Vagina (tissue), 2 donors: ENCODE measurements around the gene DNER.

ENCODE experiments used
- CTCF ChIP-seq, 3 experiments: fragments of 450-650 bp in 2 of 3; fragments of 200-600 bp in 1 of 3; sonication (generic) in 1 of 3; IDR thresholded peaks; one replicate each; pipeline ENCODE4 v1.5.1; 2017 to 2019; ENCODE audit warnings: antibody characterized with exemption in 3 of 3, mild to moderate bottlenecking in 2 of 3, moderate library complexity in 2 of 3
- POLR2A ChIP-seq, 2 donors: fragments of 450-650 bp; IDR thresholded peaks; one replicate each; pipeline ENCODE4 v1.6.1; 2017; ENCODE audit warnings: antibody characterized with exemption in 2 of 2, mild to moderate bottlenecking in 2 of 2, moderate library complexity in 2 of 2
- POLR2AphosphoS5 ChIP-seq, 2 donors: sonication (generic); formaldehyde crosslinking; IDR thresholded peaks; one replicate each; pipeline ENCODE4 v1.9.0; 2017; ENCODE audit warnings: antibody characterized with exemption in 2 of 2, mild to moderate bottlenecking in 2 of 2, low read depth in 1 of 2; ENCODE audit not compliant: insufficient read depth in 1 of 2

DNA sequence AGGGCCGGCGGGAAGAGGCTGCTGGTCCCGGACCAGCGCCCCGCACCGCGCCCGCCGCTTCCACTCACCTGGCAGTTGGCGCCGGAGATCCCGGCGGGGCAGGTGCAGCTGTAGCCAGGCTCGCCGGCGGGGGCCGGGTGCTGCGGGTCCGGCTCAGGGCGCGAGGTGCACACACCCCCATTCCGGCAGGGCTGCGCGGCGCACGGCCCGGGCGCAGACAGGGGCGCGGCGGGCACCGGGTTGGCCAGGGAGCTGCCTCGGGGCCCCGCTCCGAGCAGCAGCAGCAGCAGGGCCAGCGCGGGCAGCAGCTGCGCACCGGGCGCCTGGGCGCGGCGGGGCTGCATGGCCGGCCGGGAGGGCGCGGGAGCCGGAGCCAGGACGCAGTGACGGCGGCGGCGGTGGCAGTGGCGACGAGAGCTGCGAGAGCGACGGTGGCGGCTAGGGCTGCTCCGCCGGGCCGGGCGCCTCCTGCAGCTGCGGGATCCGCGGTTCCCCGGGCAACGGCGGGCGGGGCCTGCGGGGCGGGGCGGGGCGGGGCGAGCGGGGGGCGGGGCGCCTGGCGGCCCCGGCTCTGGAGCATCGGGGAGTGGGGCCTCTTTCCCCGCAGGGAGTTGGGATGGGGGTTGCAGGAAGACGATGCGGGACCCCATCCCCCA, at the start of gene DNER:
- no peak for TF ChIP-seq POLR2A (IDR thresholded peaks at IDR 0.05)
- TF ChIP-seq CTCF (IDR thresholded peaks at IDR 0.05): no peak
- no peak for TF ChIP-seq POLR2AphosphoS5 (IDR thresholded peaks at IDR 0.05; ENCODE audit: insufficient read depth in 1 of 2, low read depth in 1 of 2)
